Kidney epithelial cell (primary cell): ENCODE results near the gene RSRC2. TPM values are rescaled to one million over a fixed set of nuclear protein-coding genes. Genes with fewer than 3 reads are reported as not detected.

Source experiments
- DNase-seq: peaks from one replicate; pipeline ENCODE4 v3.0.0-alpha.2; 2010; ENCODE audit warnings: low read depth
- H3K27me3 ChIP-seq: 2 replicates; pipeline ENCODE4 v1.6.0; 2011; ENCODE audit warnings: low read length; ENCODE audit not compliant: control insufficient read depth, insufficient read depth
- H3K36me3 ChIP-seq: 2 replicates; pipeline ENCODE4 v1.5.1; 2011; ENCODE audit warnings: low read length; ENCODE audit not compliant: control insufficient read depth, insufficient read depth
- H3K4me3 ChIP-seq: 2 replicates; pipeline ENCODE4 v1.5.1; 2011; ENCODE audit warnings: low read depth, mild to moderate bottlenecking, control low read depth, low read length
- total RNA-seq: library from RNA; depleted of rRNA; stranded (reverse); fragments of >200 nt; gene quantifications from 2 replicates; pipeline ENCODE4 v1.2.3, GENCODE V29; 2015
- TF ChIP-seq, protein P1 (sequence below): IDR thresholded peaks from 2 replicates; pipeline ENCODE4 v1.5.1; 2011; ENCODE audit warnings: mild to moderate bottlenecking, moderate library complexity, low read length, control low read depth, inconsistent platforms; ENCODE audit not compliant: insufficient read depth, poor library complexity, severe bottlenecking

RSRC2 gene
- total RNA-seq, 1 donor from 2014 or later: 41.2 TPM

DNA sequence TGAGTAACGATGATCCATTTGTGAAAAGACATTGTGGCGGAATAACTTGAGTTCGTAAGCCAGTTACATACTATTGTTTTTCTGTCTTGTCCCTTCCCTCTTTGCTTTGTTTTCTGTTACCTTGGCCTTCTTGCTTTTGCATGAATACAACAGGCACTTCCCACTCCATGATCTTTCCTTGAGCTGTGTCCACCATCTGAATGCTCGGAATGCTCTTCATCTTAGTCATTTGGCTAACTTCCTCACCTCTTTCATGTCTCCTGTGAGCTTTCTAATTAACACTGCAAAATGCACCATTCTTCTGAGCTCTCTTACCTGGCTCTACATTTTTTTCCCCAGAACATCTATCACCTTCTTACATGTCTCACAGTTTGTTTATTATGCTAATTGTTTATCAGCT, 10.3 kb upstream of the RSRC2 start:
- no peak for DNase-seq
- TF ChIP-seq, protein P1, sequence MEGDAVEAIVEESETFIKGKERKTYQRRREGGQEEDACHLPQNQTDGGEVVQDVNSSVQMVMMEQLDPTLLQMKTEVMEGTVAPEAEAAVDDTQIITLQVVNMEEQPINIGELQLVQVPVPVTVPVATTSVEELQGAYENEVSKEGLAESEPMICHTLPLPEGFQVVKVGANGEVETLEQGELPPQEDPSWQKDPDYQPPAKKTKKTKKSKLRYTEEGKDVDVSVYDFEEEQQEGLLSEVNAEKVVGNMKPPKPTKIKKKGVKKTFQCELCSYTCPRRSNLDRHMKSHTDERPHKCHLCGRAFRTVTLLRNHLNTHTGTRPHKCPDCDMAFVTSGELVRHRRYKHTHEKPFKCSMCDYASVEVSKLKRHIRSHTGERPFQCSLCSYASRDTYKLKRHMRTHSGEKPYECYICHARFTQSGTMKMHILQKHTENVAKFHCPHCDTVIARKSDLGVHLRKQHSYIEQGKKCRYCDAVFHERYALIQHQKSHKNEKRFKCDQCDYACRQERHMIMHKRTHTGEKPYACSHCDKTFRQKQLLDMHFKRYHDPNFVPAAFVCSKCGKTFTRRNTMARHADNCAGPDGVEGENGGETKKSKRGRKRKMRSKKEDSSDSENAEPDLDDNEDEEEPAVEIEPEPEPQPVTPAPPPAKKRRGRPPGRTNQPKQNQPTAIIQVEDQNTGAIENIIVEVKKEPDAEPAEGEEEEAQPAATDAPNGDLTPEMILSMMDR: no peak
- no peaks in the 10 kb centered on the region for H3K27me3 ChIP-seq
- no peak overlapping the region for H3K4me3 ChIP-seq
- H3K36me3 ChIP-seq: no peaks in the 10 kb centered on the region

DNA sequence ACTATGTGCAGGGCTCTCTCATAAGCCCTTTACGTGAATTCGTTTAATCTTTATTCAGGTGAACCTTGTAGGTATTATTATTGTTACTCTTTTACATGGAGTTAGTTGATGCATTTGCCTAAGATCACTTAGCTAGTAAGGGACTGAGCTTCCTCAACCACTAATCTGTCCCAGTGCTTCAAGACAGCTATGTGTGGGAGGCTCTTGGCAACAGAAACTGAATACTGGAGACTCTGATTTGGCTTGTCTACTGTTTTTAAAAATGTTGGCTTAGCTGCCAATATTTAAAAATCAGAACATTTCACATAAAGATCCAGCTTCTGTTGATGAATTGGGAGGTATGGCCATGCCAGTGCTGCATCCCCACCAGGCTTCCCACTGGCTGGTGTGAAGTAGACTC, 7.1 kb upstream of the RSRC2 start:
- Histone ChIP-seq H3K36me3 (no peaks in the 10 kb centered on the region), H3K27me3 (no peaks in the 10 kb centered on the region), H3K4me3 (no peak overlapping the region)
- TF ChIP-seq, protein P1: no peak
- DNase-seq: no peak

DNA sequence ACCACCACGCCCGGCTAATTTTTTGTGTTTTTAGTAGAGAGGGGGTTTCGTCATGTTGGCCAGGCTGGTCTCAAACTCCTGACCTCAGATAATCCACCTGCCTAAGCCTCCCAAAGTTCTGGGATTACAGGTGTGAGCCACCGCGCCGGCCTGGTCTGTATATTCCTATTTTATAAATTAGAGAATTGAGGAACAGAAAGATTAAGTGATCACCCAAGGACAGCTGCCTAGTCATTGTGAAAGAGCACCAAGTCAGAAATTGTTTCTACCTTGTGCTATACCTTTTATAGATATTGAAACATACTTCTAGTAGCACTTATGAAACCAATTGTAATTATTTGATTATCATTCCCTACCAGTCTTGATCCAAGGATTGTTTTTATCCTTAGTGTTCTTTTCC, 2.3 kb upstream of the RSRC2 start:
- Histone ChIP-seq H3K27me3 (no peaks in the 10 kb centered on the region), H3K36me3 (no peaks in the 10 kb centered on the region), H3K4me3 (no peak overlapping the region)
- TF ChIP-seq, protein P1: no peak
- DNase-seq: no peak

DNA sequence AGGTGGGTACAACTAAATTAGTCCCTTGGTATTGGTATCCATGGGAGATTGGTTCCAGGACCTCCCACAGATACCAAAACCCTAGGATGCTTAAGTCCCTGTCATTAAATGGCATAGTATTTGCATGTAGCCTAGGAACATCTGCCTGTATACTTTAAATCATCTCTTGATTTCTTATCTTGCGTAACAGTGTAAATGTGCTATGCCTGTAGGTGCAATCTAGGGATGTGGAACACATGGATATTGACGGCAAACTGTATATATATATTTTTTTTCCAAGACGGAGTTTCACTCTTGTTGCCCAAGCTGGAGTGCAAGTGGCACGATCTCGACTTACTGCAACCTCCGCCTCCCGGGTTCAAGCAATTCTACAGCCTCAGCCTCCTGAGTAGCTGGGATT, 1.8 kb upstream of the RSRC2 start:
- no peak overlapping the region for H3K4me3 ChIP-seq
- no peak for DNase-seq

DNA sequence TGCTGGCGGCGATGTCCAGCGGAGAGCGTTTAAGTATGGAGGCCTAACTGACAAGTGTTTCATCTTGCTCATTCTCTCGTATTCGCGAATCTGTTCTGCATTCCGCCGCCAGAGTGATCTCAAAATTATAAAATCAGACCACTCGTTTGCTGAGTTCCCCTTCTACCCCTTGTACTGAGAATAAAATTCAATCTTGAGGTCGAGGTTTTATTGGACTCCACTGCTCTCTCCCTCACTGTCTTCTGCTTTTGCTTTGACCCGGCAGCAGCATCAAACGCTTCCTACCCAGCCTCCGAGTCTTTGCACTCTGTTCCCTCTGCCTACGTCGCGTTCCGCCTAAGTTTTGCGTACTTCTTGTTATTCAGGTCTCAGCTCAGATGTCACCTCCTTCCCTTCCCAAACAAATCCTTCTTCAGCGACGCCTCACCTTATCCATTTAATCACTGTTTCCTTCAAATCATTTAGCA, 775 bp upstream of the RSRC2 start:
- no peak for DNase-seq
- Histone ChIP-seq H3K27me3 (no peaks in the 10 kb centered on the region), H3K36me3 (no peaks in the 10 kb centered on the region), H3K4me3 (peak overlapping the region; percentile 87)
- TF ChIP-seq, protein P1: no peak

More for the DNA sequence above, 1.8 kb upstream of the RSRC2 start:
- H3K27me3 ChIP-seq: no peaks in the 10 kb centered on the region
- no peaks in the 10 kb centered on the region for H3K36me3 ChIP-seq
- TF ChIP-seq, protein P1: no peak
